ENCODE measurements around the gene GRM1.
A peak's percentile ranks its signal among the peaks of the same experiment; 100 is the strongest.

The GRM1 gene
- total RNA-seq = 0 to 2.9 (median 0.05) reads per million in 17 experiments

DNA sequence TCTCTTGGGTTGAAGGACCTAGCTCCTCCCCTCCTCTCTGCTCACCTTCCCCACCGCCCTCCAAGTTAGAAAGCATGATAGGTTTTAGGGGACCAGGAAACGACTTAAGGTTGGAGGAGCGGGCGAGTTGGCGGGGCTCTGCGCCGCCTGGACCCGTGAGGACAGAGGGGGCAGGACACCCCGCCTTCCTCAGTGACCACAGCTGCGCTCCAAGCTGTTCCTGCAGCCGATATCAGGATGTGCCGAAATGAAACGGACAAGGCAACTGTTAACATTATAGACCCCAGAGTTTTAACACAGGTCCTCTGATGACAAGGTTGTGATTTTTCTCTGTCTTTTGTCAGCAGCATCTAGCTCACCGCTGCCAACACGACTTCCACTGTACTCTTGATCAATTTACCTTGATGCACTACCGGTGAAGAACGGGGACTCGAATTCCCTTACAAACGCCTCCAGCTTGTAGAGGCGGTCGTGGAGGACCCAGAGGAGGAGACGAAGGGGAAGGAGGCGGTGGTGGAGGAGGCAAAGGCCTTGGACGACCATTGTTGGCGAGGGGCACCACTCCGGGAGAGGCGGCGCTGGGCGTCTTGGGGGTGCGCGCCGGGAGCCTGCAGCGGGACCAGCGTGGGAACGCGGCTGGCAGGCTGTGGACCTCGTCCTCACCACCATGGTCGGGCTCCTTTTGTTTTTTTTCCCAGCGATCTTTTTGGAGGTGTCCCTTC lies at the start of gene GRM1:
Gene GRM1 (plus strand): TSS at position 212 of the 722 bp plus-strand sequence. CDS start 456 bp downstream, at position 668.
- no peak for DNase-seq

GRCh38 chr6:146009338-146009737 lies 19.5 kb upstream of the GRM1 start:
- no peak for DNase-seq

DNA sequence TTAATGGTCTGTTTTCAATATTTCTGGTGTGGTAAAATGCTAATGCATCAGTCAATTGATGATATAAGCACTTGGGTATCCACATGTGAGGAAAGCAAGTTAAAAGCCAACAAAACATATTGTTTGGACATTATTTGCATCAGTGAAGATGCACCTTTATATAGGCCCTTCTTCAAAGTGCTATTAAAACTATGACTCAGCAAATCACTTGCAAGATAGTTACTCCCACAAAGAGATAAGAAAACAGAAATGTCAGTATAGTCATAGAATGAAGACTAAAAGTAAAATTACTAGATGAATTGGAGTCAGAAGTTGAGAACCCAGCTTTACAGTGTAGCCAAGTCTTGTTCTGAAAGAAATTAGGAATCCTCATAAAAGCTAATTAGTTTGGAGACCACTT lies 14.6 kb upstream of the GRM1 start:
- no peak for DNase-seq

DNA sequence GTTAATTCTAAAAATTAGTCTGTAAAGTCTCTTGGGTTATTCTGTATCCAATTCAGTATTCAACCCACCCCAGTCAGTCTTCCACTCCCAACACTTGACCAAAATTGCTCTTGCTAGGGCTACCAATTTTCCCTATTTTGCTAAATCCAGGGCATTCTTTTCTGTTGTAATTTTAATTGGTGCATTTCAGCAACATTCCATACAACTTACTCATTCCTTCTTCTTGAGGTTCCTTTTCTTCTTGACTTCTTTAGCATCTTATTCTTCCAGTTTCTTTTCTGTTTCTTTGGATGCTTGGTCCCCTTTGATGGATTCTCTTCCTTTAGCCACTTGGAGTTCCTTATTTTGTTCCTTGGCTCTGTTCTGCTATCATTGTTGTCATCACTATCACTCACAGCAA lies 11.2 kb upstream of the GRM1 start:
- no peak for DNase-seq

DNA sequence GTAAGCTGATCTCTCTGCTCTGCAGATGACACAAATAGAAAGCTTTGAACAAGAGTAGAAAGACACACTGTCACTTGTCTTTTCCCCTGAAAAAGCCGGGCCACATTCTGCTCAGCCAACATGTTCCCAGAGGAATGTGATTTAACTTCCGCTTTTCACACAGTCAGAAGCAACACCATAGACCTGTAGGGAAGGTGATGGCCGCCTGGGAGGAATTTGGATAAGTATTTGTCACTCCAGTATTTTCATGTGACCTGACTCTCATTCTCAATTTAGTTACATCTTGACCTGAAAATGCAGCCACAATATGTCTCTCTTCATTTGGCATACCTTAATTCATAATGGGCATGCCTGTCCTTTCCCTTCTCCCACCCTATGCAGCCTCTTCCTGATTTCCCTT lies 2.0 kb upstream of the GRM1 start:
- DNase-seq = no peak

GRCh38 chr6:146027586-146028251 lies 1.1 kb upstream of the GRM1 start:
- DNase-seq = no peak

DNA sequence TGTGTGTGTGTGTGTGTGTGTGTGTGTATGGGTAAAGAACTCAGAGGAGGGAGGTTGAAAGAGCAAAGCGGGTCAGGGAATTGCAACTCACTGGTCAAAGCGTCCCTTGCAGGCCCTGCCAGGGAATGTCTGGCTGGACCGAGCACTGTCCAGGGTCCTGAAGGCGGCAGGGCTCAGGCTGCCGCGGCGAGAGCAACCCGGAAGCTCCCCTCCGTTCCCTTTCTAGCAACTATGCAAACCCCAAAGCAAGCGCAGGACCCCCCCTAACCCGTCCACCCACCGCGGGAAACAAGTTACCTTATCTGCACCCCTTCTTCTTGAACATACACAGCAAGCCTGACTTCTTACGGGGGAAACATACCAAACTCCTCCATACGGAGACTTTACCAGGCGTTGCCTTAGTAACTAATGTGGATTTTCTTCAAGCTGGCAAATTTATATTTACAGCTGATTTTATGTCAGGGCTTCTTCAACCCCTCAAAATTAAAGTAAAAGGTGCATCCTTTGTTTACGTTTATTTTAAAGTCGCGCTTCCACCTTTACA lies 538 bp upstream of the GRM1 start:
- DNase-seq = peak; percentile 65 to 85 (median 76)

DNA sequence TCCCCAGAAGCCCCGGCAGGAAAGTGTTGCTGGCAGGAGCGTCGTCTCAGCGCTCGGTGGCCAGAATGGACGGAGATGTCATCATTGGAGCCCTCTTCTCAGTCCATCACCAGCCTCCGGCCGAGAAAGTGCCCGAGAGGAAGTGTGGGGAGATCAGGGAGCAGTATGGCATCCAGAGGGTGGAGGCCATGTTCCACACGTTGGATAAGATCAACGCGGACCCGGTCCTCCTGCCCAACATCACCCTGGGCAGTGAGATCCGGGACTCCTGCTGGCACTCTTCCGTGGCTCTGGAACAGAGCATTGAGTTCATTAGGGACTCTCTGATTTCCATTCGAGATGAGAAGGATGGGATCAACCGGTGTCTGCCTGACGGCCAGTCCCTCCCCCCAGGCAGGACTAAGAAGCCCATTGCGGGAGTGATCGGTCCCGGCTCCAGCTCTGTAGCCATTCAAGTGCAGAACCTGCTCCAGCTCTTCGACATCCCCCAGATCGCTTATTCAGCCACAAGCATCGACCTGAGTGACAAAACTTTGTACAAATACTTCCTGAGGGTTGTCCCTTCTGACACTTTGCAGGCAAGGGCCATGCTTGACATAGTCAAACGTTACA lies 817 bp downstream of the GRM1 start:
- no peak for DNase-seq

GRCh38 chr6:146032387-146032786 lies 3.5 kb downstream of the GRM1 start:
- DNase-seq = no peak

DNA sequence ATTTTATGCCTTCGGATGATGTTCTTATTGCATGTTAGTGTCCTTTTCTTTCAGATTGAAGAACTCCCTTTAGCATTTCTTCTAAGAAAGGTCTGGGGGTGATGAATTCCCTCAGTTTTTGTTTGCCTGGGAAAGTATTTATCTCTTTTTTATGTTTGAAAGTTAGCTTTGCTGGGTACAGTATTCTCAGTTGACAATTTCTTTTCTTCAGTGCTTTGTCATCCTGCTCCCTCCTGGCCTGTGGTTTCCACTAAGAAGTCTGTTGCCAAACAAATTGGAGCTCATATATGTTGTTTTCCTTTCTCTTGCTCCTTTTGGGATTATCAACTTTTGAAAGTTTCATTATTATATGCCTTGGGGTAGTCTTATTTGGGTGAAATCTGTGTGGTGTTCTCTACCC lies 11.5 kb downstream of the GRM1 start:
- DNase-seq = no peak

DNA sequence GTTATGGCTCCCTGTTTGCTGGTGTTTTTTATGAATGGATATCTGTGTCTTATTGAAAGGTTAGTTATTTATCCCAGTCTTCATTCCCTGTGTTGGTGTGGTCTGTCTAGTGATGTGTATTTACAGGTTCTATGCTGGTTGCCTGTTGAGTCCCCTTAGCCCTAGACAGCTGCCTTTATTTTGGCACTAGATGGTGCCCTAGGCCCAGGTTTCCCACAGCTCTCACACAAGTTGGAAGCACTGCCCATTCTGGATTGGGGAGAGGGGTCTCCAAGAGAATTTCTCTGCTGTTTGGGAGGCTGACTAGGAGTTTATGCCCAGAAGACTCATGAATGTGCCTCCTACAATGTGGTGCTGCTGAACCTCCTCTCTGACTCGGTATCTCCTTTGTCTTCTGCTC lies 12.4 kb downstream of the GRM1 start:
- DNase-seq = peak; percentile 17 to 54 (median 29)

DNA sequence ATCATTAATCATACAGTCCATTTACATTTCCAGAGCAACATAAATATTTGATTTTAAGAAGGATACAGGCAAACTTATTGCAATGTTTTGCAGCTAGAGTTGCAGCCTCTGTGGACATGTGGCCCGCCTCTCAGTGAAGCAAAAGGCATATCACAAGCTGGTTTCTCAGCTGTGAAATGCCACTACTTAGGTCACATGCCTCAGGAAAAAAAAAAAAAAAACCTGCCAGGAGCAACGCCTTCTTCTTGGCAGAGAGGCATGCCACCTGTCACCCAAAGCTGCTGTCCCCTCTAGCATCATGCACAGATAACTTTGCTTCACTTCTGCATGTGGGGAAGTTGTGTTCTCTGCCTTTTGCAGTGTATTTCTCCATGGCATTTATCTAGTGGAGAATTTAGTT lies 18.5 kb downstream of the GRM1 start:
- DNase-seq = no peak

DNA sequence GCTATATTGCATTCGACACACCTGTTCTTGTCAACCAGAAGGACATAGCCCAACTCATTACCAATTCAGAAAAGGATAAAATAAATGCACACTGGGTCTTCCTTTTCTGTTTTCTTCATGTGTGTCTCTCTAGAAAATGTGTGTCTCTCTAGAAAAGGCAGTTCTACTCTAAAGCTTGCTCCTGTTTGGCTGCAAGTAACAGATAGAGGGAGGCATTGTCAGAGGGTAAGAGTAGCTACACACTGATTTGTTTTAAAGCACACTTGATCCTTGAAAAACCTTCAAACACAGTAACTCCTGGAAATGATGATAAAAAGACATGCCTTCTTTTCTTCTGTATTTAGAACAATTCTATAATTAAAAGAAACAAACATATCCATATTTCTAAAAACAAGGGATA lies 21.3 kb downstream of the GRM1 start:
- DNase-seq = no peak

GRCh38 chr6:146056506-146056905 lies 27.6 kb downstream of the GRM1 start:
- DNase-seq = no peak

DNA sequence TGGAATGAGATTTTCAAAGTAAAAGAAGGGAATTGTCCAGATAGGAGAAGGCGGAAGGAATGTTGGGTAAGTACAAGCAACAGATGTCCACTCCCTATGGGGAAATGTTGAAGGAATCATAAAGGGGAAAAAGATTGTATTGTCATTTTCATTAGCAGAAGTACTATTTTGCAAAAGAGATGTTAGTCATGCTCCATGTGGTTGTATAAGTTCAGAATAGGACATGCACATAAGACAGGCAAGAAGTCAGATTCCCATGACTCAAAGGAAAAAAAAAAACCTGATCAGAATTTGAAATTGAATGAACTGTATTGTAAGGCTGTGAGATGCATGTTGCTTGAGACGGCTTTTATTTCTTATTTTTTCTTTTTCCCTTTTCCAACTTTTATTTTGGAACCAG lies 36.8 kb downstream of the GRM1 start:
- peak in 2 of 4 experiments; percentile 26 to 43 for DNase-seq

- DNase-seq = no peak
Measured at GRCh38 chr6:146066506-146066905, 37.6 kb downstream of the GRM1 start.

GRCh38 chr6:146071781-146072180 lies 42.9 kb downstream of the GRM1 start:
- no peak for DNase-seq

DNA sequence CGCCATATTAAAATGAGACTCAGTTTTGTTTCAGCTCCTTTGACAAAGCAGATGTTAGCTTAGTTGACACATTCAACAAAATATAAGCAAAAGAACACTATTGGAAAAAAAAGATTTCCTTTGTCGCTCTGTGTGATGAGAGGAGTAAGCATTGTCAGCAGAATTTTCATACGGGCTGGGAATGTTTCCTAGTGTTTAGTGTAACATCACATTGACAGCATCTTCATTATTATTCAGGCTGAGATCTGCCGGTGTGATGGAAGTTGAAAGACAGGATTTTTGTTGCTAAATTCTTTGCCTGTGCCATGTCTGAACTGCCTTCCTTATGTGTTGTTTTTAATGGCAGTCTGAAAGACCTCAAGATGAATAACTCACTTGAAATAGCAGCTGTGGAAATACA lies 49.1 kb downstream of the GRM1 start:
- no peak for DNase-seq

GRCh38 chr6:146087386-146087785 lies 58.5 kb downstream of the GRM1 start:
- no peak for DNase-seq

GRCh38 chr6:146090474-146090873 lies 61.6 kb downstream of the GRM1 start:
- DNase-seq = no peak

- DNase-seq = no peak
Measured at GRCh38 chr6:146092961-146093686, 64.3 kb downstream of the GRM1 start.

DNA sequence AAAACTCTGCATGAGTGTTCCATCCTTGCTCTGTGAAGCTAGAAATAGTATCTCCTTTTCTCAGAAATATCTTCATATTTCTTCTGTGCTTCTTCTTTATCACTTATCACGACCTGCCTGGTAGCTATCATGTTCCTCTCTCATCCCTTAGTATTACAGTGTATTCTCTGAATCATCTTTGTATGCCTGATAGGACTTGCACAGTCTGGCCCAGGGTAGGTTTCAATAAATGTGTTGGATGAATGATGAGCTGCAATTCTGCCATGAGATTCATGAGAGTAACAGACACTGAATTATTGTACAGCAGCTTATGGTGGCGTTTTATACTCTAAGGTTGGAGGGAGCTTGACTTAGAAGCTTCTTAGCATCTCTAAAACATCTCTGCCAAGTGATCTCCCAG lies 66.6 kb downstream of the GRM1 start:
- no peak for DNase-seq

DNA sequence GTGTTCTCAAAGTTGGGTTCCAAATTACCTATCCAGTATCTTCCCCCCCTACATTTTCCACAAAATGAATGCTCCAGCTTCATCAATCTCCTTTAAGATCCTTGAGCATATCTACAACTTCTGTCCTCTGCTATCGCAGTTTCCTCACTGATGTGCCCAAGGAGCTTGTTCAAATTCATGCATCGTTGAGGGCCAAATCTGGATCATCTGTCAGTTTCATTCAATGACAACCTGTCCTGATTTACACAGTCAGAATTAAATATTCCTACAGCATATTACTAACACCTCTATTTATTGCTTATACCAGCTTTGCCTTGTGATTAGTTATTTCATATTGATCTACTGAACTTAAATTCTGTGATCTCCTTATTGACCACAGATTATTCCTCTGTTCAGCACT lies 68.7 kb downstream of the GRM1 start:
- DNase-seq = no peak

All from suppressor macrophage (primary cell).